HEK293 (cell line): ENCODE measurements around the gene ZFP91.
A peak's percentile ranks its signal among the peaks of the same experiment; 100 is the strongest.

ENCODE experiments used
- GFI1B ChIP-seq: fragments of 450-650 bp; formaldehyde crosslinking; IDR thresholded peaks from 2 replicates; pipeline ENCODE4 v1.5.1; 2016; ENCODE audit warnings: missing biosample characterization, missing genetic modification characterization
- GLIS1 ChIP-seq: fragments of 450-650 bp; formaldehyde crosslinking; IDR thresholded peaks from 2 replicates; pipeline ENCODE4 v1.5.1; 2016; ENCODE audit warnings: missing biosample characterization, missing genetic modification characterization
- HOXA7 ChIP-seq: sonication (generic); formaldehyde crosslinking; IDR thresholded peaks from 2 replicates; pipeline ENCODE4 v1.8.1; 2022; ENCODE audit warnings: missing genetic modification reagents, borderline replicate concordance
- OVOL3 ChIP-seq: fragments of 450-650 bp; formaldehyde crosslinking; IDR thresholded peaks from 2 replicates; pipeline ENCODE4 v1.5.1; 2016; ENCODE audit warnings: missing biosample characterization, missing genetic modification characterization
- SP3 ChIP-seq: fragments of 450-650 bp; formaldehyde crosslinking; IDR thresholded peaks from 2 replicates; pipeline ENCODE4 v1.5.1; 2016; ENCODE audit warnings: missing biosample characterization, missing genetic modification characterization
- WT1 ChIP-seq: fragments of 450-650 bp; formaldehyde crosslinking; IDR thresholded peaks from 2 replicates; pipeline ENCODE4 v1.5.1; 2016; ENCODE audit warnings: missing biosample characterization, missing genetic modification characterization
- ZFP69B ChIP-seq: fragments of 450-650 bp; formaldehyde crosslinking; IDR thresholded peaks from 2 replicates; pipeline ENCODE4 v1.5.1; 2016; ENCODE audit warnings: missing biosample characterization, missing genetic modification characterization
- ZNF223 ChIP-seq: fragments of 450-650 bp; formaldehyde crosslinking; IDR thresholded peaks from 2 replicates; pipeline ENCODE4 v1.5.1; 2016; ENCODE audit warnings: missing biosample characterization, missing genetic modification characterization
- ZNF37A ChIP-seq: fragments of 450-650 bp; IDR thresholded peaks from 2 replicates; pipeline ENCODE4 v1.5.1; 2018; ENCODE audit warnings: missing biosample characterization, missing genetic modification characterization
- ZNF48 ChIP-seq: fragments of 450-650 bp; formaldehyde crosslinking; IDR thresholded peaks from 2 replicates; pipeline ENCODE4 v1.5.1; 2016; ENCODE audit warnings: missing biosample characterization, missing genetic modification characterization
- ZNF514 ChIP-seq: fragments of 450-650 bp; formaldehyde crosslinking; IDR thresholded peaks from 2 replicates; pipeline ENCODE4 v1.5.1; 2016; ENCODE audit warnings: missing biosample characterization, missing genetic modification characterization
- ZNF555 ChIP-seq: fragments of 450-650 bp; formaldehyde crosslinking; conservative IDR thresholded peaks from 2 replicates; pipeline ENCODE4 v1.5.1; 2017; ENCODE audit warnings: missing biosample characterization, mild to moderate bottlenecking, missing genetic modification characterization, inconsistent platforms
- ZNF580 ChIP-seq: fragments of 450-650 bp; formaldehyde crosslinking; IDR thresholded peaks from 2 replicates; pipeline ENCODE4 v1.5.1; 2016; ENCODE audit warnings: missing biosample characterization, missing genetic modification characterization
- ZNF658 ChIP-seq: fragments of 450-650 bp; formaldehyde crosslinking; IDR thresholded peaks from 2 replicates; pipeline ENCODE4; 2016; ENCODE audit warnings: missing biosample characterization, missing genetic modification characterization
- ZNF664 ChIP-seq: fragments of 450-650 bp; formaldehyde crosslinking; IDR thresholded peaks from 2 replicates; pipeline ENCODE4 v1.5.1; 2016; ENCODE audit warnings: missing biosample characterization, missing genetic modification characterization
- ZNF692 ChIP-seq: fragments of 450-650 bp; formaldehyde crosslinking; IDR thresholded peaks from 2 replicates; pipeline ENCODE4 v1.5.1; 2016; ENCODE audit warnings: missing biosample characterization, missing genetic modification characterization
- ZNF747 ChIP-seq: fragments of 450-650 bp; formaldehyde crosslinking; IDR thresholded peaks from 2 replicates; pipeline ENCODE4 v1.5.1; 2016; ENCODE audit warnings: missing biosample characterization, missing genetic modification characterization
- ZXDB ChIP-seq: fragments of 450-650 bp; formaldehyde crosslinking; IDR thresholded peaks from 2 replicates; pipeline ENCODE4 v1.5.1; 2016; ENCODE audit warnings: missing biosample characterization, missing genetic modification characterization
- TF ChIP-seq, protein P1 (sequence below): fragments of 450-650 bp; formaldehyde crosslinking; IDR thresholded peaks from 2 replicates; pipeline ENCODE4 v1.5.1; 2016; ENCODE audit warnings: missing biosample characterization, missing genetic modification characterization, low read depth
- TF ChIP-seq, protein P2 (sequence below): fragments of 450-650 bp; formaldehyde crosslinking; IDR thresholded peaks from 2 replicates; pipeline ENCODE4 v1.5.1; 2016; ENCODE audit warnings: missing biosample characterization, missing genetic modification characterization
- TF ChIP-seq, protein P3 (sequence below): fragments of 450-650 bp; formaldehyde crosslinking; IDR thresholded peaks from 2 replicates; pipeline ENCODE4 v1.5.1; 2016; ENCODE audit warnings: missing biosample characterization, missing genetic modification characterization
- TF ChIP-seq, protein P4 (sequence below): fragments of 450-650 bp; formaldehyde crosslinking; optimal IDR thresholded peaks from 2 replicates; pipeline ENCODE3; 2016; ENCODE audit warnings: missing biosample characterization, mild to moderate bottlenecking, missing genetic modification characterization

ZFP91 gene

DNA sequence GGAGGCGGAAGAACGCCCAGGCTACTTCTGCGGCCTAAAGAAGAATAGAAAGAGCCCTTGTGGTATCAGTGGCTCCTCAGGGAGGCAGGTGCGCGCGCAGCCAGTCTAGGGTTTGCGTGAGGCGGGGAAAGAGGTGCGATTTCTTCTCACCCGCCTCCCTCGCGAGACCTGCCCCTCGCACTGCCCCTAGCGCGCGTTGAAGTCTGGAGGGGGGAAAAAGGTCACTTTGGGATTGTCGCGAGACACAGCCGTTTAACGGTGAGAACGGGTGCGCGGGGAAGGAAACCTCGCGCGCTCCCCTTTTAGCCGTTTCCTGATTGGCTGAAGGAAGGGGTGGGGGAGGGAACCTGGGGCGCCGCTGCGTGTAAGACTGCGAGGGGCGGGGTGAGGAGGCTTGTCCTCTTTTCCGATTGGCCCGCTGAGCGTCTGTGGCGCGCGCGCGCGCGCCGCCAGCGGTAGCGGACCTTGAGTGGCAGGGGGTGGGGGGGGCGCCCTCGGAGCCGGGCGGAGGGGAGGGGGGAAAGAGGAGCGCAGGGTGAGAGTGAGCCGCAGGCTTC, at the start of gene ZFP91 (continued):
- peak; percentile 4; the same call in 1 of the 2 replicates for TF ChIP-seq SP3 (tag by site-specific recombination)
- no peak for TF ChIP-seq ZNF555 (tag by site-specific recombination)
- TF ChIP-seq HOXA7 (CRISPR knock-in tag), result no peak
- TF ChIP-seq, protein P1, sequence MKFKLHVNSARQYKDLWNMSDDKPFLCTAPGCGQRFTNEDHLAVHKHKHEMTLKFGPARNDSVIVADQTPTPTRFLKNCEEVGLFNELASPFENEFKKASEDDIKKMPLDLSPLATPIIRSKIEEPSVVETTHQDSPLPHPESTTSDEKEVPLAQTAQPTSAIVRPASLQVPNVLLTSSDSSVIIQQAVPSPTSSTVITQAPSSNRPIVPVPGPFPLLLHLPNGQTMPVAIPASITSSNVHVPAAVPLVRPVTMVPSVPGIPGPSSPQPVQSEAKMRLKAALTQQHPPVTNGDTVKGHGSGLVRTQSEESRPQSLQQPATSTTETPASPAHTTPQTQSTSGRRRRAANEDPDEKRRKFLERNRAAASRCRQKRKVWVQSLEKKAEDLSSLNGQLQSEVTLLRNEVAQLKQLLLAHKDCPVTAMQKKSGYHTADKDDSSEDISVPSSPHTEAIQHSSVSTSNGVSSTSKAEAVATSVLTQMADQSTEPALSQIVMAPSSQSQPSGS, result no peak
- no peak for TF ChIP-seq ZNF514 (tag by site-specific recombination)
- TF ChIP-seq ZNF664 (tag by site-specific recombination), result no peak
- TF ChIP-seq, protein P2, sequence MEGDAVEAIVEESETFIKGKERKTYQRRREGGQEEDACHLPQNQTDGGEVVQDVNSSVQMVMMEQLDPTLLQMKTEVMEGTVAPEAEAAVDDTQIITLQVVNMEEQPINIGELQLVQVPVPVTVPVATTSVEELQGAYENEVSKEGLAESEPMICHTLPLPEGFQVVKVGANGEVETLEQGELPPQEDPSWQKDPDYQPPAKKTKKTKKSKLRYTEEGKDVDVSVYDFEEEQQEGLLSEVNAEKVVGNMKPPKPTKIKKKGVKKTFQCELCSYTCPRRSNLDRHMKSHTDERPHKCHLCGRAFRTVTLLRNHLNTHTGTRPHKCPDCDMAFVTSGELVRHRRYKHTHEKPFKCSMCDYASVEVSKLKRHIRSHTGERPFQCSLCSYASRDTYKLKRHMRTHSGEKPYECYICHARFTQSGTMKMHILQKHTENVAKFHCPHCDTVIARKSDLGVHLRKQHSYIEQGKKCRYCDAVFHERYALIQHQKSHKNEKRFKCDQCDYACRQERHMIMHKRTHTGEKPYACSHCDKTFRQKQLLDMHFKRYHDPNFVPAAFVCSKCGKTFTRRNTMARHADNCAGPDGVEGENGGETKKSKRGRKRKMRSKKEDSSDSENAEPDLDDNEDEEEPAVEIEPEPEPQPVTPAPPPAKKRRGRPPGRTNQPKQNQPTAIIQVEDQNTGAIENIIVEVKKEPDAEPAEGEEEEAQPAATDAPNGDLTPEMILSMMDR (tag by site-specific recombination), result no peak
- TF ChIP-seq ZNF223 (tag by site-specific recombination), result no peak
- TF ChIP-seq, protein P3, sequence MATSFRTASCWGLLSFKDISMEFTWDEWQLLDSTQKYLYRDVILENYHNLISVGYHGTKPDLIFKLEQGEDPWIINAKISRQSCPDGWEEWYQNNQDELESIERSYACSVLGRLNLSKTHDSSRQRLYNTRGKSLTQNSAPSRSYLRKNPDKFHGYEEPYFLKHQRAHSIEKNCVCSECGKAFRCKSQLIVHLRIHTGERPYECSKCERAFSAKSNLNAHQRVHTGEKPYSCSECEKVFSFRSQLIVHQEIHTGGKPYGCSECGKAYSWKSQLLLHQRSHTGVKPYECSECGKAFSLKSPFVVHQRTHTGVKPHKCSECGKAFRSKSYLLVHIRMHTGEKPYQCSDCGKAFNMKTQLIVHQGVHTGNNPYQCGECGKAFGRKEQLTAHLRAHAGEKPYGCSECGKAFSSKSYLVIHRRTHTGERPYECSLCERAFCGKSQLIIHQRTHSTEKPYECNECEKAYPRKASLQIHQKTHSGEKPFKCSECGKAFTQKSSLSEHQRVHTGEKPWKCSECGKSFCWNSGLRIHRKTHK (tag by site-specific recombination), result no peak
- 0 out of 2 replicates have a peak, but pooled peaks have one; percentile 32 for TF ChIP-seq OVOL3 (tag by site-specific recombination)
- TF ChIP-seq WT1 (tag by site-specific recombination), result no peak
- TF ChIP-seq ZNF580 (tag by site-specific recombination), result no peak
- TF ChIP-seq ZNF747 (tag by site-specific recombination), result no peak
- peak; percentile 70; the same call in 1 of the 2 replicates for TF ChIP-seq ZXDB (tag by site-specific recombination)
- TF ChIP-seq ZNF692 (tag by site-specific recombination), result peak; percentile 61; the same call in 1 of the 2 replicates
- no peak for TF ChIP-seq ZNF658 (tag by site-specific recombination)
- no peak for TF ChIP-seq ZNF48 (tag by site-specific recombination)
- TF ChIP-seq, protein P4, sequence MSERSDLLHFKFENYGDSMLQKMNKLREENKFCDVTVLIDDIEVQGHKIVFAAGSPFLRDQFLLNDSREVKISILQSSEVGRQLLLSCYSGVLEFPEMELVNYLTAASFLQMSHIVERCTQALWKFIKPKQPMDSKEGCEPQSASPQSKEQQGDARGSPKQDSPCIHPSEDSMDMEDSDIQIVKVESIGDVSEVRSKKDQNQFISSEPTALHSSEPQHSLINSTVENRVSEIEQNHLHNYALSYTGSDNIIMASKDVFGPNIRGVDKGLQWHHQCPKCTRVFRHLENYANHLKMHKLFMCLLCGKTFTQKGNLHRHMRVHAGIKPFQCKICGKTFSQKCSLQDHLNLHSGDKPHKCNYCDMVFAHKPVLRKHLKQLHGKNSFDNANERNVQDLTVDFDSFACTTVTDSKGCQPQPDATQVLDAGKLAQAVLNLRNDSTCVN (tag by site-specific recombination), result peak; percentile 76
- no peak for TF ChIP-seq ZNF37A (tag by site-specific recombination)
- TF ChIP-seq GFI1B (tag by site-specific recombination), result no peak
- 0 out of 2 replicates have a peak, but pooled peaks have one; percentile 2 for TF ChIP-seq ZFP69B (tag by site-specific recombination)
- TF ChIP-seq GLIS1, result no peak
